HG03196 (cell line): ENCODE measurements around the gene OR5M8.

ENCODE experiments used
- ATAC-seq: cut with Tn5 transposase; IDR thresholded peaks from one replicate; pipeline ENCODE4 v1.9.1; 2021; ENCODE audit not compliant: unreplicated experiment

OR5M8 gene

GRCh38 chr11:56491270-56491669, at the start of gene OR5M8:
Gene OR5M8, minus strand, starts transcription at chr11:56491370. Its CDS starts 0 bp downstream, at chr11:56491370.
- ATAC-seq, result no peak

- ATAC-seq, result no peak
Measured at GRCh38 chr11:56533054-56533740, 42.0 kb upstream of the OR5M8 start.

- ATAC-seq, result no peak
Measured at GRCh38 chr11:56531856-56532255, 40.7 kb upstream of the OR5M8 start.

GRCh38 chr11:56522008-56522407, 30.8 kb upstream of the OR5M8 start:
- no peak for ATAC-seq

GRCh38 chr11:56513280-56513679, 22.1 kb upstream of the OR5M8 start:
- ATAC-seq, result no peak

- no peak for ATAC-seq
Measured at GRCh38 chr11:56509439-56509838, 18.3 kb upstream of the OR5M8 start.

- no peak for ATAC-seq
Measured at GRCh38 chr11:56497010-56497409, 5.8 kb upstream of the OR5M8 start.

GRCh38 chr11:56495117-56495516, 3.9 kb upstream of the OR5M8 start:
- no peak for ATAC-seq

- no peak for ATAC-seq
Measured at GRCh38 chr11:56486801-56487200, 4.4 kb downstream of the OR5M8 start.

GRCh38 chr11:56474729-56475235, 16.4 kb downstream of the OR5M8 start:
- ATAC-seq, result no peak

- ATAC-seq, result no peak
Measured at GRCh38 chr11:56473252-56473651, 17.9 kb downstream of the OR5M8 start, which contains the start of gene OR5M3. Gene OR5M3, minus strand, starts transcription at chr11:56473352. Its CDS starts 2,855 bp downstream, at chr11:56470497.

- no peak for ATAC-seq
Measured at GRCh38 chr11:56457076-56457475, 34.1 kb downstream of the OR5M8 start.

GRCh38 chr11:56453521-56453920, 37.6 kb downstream of the OR5M8 start:
- no peak for ATAC-seq
